Middle frontal gyrus (tissue), 1 donor: Measurements from ENCODE around the gene FAM20C.

Experiments
- DNase-seq: peaks from one replicate; pipeline ENCODE4 v3.0.0-alpha.2; 2015; ENCODE audit warnings: low spot score; ENCODE audit errors: extremely low spot score

Gene FAM20C

DNA sequence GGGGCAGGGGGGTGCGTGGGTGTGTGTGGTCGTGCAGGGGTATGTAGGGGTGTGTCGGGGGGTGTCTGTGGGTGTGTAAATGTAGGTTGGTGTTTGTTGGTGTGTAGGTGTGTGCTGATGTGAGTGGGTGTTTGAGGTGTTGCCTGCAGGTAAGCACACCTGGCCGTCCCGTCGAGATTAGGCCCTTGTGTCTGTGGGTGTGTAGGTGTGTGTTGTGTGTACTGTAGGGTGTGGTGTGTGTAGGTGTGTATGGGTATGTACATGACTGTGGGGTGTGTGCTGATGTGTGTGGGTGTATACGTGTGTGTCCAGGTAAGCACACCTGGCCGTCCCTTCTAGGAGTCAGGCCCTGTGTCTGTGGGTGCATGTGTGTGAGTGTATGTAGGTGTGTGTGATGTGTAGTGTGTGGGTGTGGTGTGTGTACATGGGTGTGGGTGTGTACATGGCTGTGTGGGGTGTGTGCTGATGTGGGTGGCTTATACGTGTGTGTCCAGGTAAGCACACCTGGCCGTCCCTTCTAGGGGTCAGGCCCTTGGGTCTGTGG, 15.8 kb downstream of the FAM20C start:
- DNase-seq = no peak

DNA sequence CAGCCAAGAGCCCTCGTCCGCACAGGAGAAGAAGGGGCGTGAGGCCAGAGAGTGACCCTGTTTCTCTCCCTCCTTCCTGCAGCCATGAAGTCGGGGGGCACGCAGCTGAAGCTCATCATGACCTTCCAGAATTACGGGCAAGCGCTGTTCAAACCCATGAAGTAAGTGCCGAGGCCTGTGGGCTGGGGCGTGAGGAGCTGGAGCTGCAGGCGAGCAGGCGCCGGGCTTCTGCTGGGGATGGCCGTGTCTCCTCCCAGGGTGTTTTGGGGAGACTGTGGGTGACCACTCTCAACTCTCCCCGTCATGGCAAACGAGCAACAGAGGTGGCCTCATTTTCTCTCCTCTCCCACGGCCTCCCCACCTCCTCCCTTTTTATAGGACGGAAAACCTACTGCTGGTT, 16.4 kb downstream of the FAM20C start:
- DNase-seq = no peak

DNA sequence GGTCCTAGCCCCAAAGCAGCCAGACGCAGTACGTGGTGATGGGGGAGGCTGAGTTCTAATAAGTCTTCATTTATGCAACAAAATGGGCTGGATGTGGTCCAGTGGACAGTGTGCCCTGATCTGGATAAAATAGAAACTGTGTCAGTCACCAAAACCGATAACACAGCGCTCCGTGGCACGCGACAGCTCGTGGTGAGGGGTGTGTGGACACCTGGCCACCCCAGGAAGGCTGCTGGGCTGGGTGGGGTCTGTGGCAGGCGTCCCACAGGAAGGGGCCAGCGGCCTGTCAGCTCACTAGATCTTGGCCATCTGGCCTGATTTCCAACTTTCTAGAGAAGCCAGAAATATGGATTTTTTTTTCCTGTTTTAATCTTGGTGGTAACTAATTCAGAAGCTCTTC, 17.0 kb downstream of the FAM20C start:
- no peak for DNase-seq

DNA sequence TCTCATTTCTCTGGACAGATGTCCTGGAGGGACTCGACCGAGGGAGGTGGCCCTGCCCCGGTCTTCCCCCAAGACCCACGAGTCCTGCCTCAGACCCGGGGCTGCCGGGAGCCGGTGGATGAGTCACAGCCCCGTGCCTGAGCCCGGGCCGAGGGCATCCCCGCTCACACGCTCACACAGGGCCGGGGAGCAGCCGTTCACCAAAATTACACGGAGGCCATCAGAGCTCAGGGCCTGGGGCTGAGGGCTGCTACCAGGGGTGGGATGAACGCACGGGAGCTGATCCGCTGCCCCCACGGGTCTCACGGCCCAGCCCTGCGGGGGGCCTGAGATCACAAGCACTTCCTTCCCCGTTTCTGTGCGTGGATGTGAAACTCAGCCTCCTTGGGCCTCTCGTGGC, 17.5 kb downstream of the FAM20C start:
- no peak for DNase-seq

DNA sequence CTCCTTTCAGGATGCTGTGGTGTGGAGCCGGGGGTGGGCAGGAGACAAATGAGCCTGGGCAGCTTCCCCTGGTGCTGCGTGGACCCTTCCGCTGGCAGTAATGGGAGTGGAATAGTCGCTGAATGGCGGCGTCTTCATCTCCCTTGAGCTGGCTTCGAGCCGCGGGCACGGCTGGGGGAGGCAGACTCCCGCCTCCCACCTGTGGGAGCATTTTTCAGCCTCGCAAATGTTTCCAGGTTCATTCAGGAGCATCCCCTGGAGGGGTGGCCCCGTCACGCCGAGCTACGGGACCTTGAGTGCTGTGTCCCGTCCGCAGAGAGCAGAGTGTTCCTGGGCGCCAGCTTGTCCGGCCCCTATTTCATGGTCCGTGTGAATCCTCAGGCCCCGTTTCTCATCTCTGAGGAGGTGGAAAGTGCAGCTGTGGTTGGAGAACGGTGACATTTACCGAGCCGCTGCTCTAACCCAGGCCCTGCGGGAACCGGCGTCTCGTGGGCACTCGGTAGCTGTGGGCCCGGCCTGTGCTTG, 18.1 kb downstream of the FAM20C start:
- DNase-seq = no peak

DNA sequence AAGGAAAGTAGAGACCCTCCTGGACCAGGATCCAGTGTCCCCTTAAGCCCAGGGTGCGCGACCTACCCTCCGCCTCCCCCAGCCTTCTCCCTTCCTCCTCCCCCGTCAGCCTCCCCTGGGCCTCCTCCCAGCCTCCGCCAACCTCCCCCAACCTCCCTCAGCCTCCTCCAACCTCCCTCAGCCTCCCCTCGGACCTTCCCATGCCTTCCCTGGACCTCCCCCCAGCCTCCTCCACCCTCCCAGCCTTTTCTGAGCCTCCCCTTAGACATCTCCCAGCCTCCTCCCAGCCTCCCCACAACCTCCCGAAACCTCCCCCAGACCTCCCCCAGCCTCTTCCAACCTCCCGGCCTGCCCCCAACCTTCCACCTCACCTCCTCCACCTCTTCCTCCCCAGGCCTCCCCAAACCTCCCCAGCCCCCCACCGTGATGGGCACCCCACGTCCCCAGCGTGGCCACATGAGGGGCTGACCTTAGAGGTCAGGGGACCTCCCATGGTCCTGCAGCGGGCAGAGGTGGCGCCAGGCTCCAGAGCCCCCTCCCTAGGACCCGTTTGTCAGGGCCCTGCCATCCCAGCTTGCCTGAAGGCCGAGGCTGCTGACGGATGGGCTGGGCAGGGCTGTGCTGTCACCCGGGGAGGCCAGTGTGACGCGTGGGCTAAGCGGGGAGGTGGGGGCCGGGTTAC, 18.8 kb downstream of the FAM20C start:
- no peak for DNase-seq

DNA sequence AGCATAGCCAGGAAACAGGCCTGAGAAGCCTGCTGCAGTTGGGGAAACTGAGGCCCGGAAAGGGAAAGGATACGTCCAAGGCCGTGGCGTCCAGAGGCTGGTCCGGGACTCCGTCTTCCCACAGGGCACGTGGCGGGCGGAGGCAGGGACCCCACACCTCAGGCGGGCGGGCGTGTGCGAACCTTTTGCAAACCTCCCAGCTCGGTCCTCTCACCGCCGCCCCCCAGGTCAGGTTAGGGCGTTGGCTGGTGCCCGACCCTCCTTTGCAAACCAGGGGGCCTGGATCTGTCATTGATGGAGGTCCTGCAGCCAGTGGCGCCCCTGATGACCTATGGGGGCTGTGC, 19.3 kb downstream of the FAM20C start:
- DNase-seq = no peak

DNA sequence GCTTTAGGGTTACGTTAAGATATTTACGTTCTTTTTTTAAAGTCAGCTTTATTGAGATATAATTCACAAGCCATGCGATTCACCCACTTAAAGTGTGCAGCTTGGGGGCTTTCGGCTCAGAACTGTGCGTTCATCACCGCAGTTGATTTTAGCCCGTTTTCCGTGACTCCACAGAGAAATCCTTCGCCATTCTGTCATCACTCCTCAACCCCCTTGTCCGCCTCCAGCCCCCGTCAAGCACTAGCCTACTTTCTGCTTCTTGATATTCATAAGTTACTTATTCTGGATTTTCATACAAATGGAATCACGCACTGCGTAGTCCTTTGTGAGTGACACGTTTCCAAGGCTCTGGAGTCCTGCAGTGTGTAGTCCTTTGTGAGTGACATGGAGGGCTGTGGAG, 20.4 kb downstream of the FAM20C start:
- DNase-seq = no peak

DNA sequence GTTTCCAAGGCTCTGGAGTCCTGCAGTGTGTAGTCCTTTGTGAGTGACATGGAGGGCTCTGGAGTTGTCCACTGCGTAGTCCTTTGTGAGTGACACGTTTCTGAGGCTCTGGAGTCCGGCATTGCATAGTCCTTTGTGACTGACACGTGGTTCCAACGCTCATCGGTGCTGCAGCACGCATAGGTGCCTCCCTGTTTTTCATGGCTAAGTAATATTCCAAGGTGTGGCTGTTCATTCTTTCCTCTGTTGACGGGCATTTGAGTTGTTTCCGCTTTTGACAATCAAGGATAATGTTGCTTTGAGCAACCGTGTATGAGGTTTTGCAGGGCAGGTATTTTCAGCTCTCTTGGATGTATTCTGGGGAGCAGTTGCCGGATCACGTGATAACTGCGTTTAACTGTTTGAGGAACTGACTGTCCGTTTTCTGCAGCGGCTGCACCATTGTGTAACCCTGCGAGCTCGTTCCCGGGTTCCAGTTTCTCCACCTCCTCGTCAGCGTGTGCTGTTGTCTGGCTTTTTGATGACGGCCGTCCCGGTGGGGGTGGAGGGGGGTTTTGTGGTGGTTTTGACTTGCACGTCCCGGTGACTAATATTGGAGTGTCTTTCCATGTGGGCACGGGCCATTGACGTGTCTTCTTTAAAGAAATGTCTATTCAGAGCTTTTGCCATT, 21.1 kb downstream of the FAM20C start:
- DNase-seq = no peak

DNA sequence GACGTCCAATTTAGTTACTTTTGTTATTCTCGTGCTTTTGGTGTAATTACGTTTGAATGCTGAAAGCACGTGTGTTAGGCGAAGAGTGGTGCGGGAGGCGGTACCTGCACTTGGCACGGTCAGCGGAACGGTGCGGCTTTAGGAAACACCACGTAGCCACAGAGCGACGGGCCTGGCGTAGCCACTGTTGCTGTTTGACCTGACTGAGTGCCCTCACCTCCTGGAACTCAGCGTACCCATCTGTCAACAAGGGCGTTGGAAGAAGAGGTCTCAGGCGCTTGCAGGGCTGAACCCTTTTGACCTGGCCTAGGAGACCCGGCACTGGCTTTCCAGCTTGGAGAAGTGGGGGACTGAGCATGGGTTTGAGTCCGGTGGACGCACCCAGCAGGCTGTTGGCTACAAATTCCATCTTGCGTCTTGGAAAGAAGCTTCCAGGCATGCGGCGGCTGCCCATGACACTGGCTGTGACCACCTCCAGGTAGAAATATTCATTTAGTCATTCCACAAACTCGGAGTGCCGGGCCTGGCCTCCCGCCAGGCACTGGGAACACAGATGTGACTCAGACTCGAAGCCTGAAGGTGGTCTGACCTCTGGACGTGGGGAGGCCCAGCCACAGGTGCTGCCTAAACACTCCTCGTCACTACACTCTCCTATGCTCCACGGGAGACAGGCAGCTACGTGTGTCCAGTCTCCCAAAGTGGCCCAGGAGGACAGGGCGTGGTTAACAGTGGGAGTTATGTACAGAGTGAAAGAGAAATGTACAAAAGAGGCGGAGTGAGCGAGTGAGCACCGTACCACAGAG, 22.2 kb downstream of the FAM20C start:
- DNase-seq = no peak

DNA sequence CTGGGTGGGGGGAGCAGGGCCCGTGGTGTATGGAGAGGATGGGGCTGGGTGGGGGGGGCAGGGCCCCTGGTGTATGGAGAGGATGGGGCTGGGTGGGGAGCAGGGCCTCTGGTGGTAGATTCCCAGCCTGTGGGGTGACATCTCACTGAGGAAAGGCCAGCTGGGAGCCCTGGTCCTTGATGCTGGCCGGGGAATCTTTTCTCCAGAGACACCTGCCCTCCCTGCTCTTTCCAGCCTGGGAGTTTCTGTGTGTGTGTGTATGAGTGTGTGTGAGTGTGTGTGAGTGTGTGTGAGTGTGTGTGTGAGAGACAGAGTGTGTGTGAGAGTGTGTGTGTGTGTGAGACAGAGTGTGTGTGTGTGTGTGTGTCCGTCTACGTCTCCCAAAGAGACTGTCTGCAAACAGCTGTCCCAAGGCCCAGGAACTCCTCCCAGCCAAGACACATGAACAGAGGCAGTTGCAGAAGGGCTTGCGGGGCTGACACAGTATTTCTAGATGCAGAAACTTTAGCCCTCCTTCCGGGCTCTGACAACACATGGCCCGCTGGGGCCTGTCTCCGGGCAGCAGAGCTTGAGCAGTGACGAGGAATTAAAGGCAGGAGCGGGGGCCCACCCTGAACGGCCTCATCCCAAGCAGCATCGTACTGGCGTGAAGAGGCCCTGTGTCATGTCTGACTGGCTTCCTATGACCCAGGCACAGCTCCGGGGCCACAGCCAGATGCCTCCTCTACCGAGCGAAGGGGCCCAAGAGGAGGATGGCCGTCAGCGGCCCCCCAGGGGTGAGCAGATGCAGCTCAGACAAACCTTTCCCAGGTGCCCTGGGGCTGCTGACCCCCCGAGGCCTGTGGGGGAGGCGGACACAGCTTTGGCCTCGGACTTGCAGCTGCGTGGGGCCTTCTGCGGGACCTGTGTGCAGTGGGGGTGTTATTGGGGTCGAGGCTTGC, 24.3 kb downstream of the FAM20C start:
- DNase-seq = no peak

DNA sequence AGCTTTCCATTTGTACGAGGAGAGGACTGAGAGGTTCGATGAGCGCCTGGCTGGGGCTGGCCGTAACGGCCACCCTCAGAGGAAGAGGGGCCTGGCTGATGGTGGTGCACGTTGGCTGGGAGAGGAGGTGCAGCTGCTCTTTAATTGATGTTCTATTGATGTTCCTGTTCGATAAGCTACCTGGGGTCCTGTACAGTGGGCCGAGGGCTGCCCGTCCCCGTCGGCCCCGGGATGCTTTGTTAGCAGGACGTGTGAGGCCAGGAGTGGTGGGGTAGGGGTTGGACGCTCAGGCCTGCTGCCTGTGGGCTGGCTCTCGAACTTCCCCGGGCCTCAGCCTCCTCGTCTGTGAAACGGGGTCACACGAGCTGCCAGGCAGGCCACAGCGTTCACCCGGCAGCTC, 25.4 kb downstream of the FAM20C start:
- DNase-seq = no peak

DNA sequence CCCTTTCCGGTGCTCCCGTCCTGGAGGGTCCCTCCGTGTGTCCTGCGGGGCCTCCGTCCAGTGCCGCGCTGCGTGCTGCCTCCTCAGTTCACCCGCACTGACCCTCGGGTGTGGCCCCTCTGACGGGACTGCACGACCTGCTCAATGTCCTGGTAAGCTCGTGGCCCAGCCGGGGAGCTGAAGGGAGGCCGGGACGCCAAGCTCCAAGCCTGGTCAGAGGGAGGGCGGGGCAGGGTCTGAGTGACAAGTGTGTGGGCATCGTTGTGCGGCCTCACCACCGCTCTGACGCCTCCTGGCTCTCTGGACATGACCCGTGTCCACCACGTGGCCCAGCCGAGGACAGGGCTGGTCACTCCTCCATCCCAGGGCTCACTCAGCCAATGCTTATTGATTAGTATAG, 25.9 kb downstream of the FAM20C start:
- no peak for DNase-seq

DNA sequence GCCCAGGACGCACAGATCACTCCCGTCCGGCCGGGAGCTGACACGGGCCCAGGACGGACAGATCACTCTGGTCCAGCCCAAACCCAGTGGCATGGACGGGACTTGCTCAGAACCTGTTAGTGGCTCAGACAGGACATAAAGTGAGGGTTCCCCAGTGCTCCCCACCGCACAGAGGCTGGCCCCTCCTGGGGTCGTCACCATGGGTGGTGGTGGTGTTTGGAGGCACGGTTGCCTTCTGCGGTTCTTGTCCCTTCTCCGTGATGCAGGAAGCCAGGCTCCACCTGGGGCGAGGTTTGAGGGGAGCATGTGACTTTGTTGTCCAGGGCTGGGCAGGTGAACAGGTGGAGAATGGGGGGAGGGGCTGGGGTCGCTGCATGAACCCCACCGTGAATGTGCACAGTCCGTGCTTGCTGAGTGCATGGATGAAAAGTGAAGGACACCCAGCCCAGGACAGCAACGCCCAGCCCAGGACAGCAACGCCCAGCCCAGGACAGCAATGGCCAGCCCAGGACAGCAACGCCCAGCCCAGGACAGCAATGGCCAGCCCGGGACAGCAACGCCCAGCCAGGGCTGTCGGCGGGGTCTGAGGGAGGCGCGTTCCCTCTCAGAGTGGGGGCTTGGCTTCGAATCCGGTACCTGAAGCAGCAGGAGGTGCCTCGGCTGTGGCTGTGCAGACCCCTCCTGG, 26.7 kb downstream of the FAM20C start:
- DNase-seq = no peak

DNA sequence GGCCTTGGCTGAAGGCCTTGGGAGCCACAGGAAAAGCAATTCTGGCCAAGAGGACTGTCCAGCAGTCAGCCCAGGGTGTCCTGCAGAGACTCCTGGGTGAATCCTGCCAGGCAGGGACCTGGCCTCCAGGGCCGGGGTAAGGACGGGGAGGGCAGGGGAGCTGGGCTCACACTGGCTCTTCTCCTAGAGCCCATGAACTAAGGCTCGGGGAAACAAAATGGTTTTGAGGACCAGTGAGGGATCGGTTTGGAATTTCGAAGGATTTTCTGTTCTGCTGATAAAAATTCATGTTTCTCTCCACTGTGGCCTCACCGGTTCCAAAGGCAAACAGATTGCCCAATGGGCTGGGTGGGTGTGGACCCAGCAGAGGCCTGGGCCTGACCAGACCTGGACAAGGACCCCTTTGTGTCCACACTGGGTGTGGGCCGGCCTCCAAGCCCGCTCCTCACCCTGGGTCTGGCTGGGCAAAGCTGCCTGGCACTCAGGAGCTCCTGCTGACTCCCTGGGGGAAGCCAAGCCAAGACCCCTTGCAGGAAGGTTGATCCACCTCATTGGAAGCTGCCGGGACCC, 27.3 kb downstream of the FAM20C start:
- DNase-seq = no peak

DNA sequence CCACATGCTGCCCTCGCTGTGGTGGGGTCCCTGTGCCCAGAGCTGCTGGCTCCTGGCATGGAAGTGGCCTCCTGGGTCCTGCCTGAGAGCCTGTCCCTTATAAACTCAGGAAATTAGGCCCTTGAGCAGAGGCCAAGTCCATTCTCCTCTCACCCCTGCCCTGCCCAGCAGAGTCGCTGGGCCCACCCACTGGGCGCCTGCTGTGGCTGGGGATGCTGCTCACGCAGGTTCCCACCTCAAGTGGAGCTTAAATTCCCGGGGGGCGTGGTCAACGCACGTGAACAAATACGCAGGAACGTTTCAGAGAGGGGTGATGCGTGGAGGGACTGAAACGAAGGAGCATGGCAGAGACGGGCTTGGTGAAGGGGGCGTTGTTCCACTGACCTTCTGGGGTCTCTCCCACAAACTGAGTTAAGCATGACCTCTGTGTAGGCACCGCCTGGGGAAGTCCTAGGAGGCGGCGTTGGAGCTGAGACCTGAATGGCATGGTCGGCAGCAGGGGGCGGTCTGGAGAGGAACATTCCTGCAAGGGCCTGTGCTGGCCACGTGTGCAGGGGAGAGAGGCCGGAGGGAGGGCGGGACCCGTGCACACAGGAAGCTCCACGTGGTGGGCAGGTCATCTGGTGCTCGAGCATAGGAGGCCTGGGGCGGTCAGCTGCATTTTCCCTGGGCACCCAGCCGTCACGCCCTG, 27.9 kb downstream of the FAM20C start:
- DNase-seq = no peak

DNA sequence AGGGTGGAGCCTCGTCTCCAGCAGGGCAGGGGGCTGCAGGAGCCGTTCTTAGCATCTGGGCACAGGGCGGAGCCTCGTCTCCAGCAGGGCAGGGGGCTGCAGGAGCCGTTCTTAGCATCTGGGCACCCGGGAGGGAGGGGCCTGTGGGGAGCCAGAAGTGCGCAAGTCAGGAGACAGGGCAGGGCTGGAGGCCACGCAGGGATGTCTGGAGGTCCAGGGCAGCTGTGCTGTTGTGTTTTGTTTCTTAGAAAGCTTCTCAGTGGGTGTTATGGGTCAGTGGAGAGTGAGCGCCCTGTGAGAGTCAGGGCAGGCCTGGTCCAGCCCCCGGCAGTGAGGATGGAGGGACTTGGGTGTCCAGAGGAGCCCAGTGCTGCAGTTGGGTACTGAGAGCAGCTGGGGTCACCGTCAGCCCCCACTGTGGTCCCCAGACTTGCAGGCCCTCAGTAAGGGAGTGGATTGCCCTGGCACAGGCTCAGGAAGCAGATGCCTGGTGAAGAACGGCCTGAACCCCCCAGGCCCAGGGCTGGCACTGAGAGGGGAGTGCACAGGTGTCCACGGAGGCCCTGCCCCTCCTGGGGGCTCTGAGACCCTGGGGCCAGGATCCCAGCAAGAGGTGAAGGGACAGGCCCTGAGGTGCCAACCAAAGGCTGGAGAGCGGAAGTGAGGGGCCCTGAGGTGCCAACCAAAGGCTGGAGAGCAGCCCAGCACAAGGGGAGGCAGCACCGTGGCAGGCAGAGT, 29.8 kb downstream of the FAM20C start:
- no peak for DNase-seq

DNA sequence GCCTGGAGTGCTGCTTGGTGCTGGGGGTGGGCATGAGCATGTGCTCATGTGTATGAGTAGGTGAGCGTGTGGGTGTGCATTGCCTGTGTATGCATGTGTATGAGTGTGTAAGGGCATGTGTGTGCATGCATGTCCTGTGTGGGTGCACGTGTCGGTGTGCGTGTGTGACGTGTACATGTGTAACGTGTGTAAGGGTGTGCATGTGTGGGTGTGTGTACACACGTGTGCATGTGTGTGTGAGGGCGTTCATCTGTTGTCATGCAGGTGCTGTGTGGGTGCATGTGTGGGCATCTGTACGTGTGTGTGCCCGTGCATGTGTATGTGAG, 30.3 kb downstream of the FAM20C start:
- no peak for DNase-seq
